ENCODE results near the gene DRG2.
A peak's percentile ranks its signal among the peaks of the same experiment; 100 is the strongest.

Gene DRG2

DNA sequence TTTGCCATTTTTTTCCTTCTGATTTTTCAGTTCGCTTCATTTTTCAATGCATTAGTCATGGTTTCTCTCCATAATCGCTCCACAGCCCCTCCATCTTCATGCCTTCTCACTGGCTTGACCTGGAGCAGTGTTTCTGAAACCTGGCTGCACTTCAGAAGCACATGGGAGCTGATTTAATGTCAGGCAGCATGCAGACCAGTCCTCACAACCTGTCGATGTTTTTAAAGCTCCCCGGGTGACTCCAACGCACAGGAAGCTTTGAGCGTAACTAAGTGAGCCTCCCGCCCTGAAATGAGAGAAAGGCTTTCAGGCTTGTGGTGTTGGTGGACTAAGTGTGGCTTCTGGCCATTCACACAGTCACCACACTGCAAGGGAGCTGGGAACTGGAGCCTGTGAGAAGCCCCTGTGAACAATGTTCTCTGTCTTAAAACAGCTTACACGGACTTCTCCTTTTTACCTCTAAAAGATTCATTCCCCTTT, 16.8 kb upstream of the DRG2 start:
- Histone ChIP-seq H3K27me3 (no peaks in the 10 kb centered on the region), H3K4me3 (ENCODE audit: low read depth, low read length) (peak overlapping the region; percentile 24), H3K9me3 (no peaks in the 10 kb centered on the region), H3K36me3 (no peaks in the 10 kb centered on the region), H3K4me1 (no peaks in the 10 kb centered on the region)
- DNase-seq = no peak
- TF ChIP-seq, protein P1, sequence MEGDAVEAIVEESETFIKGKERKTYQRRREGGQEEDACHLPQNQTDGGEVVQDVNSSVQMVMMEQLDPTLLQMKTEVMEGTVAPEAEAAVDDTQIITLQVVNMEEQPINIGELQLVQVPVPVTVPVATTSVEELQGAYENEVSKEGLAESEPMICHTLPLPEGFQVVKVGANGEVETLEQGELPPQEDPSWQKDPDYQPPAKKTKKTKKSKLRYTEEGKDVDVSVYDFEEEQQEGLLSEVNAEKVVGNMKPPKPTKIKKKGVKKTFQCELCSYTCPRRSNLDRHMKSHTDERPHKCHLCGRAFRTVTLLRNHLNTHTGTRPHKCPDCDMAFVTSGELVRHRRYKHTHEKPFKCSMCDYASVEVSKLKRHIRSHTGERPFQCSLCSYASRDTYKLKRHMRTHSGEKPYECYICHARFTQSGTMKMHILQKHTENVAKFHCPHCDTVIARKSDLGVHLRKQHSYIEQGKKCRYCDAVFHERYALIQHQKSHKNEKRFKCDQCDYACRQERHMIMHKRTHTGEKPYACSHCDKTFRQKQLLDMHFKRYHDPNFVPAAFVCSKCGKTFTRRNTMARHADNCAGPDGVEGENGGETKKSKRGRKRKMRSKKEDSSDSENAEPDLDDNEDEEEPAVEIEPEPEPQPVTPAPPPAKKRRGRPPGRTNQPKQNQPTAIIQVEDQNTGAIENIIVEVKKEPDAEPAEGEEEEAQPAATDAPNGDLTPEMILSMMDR (IDR thresholded peaks at IDR 0.05; ENCODE audit: low read depth, low read length) = no peak

DNA sequence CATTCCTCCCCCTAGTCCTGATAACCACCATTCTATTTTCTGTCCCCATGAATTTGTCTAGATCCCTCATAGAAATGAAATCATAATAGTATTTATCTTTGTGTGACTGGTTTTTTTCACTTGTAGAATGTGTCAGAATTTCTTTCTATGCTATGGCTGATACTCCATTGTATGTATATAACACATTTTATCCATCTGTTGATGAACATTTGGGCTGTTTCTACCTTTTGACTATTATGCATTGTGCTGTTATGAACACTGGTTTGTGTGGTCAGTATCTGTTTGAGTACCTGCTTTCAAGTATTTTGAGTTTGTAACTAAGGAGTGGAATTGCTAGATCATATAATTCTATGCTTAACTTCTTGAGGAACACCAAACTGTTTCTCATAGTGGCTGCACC, 16.0 kb upstream of the DRG2 start:
- TF ChIP-seq, protein P1 (IDR thresholded peaks at IDR 0.05; ENCODE audit: low read depth, low read length) = no peak
- Histone ChIP-seq H3K4me1 (no peaks in the 10 kb centered on the region), H3K9me3 (no peaks in the 10 kb centered on the region), H3K4me3 (ENCODE audit: low read depth, low read length) (no peak overlapping the region), H3K36me3 (no peaks in the 10 kb centered on the region), H3K27me3 (no peaks in the 10 kb centered on the region)
- no peak for DNase-seq

DNA sequence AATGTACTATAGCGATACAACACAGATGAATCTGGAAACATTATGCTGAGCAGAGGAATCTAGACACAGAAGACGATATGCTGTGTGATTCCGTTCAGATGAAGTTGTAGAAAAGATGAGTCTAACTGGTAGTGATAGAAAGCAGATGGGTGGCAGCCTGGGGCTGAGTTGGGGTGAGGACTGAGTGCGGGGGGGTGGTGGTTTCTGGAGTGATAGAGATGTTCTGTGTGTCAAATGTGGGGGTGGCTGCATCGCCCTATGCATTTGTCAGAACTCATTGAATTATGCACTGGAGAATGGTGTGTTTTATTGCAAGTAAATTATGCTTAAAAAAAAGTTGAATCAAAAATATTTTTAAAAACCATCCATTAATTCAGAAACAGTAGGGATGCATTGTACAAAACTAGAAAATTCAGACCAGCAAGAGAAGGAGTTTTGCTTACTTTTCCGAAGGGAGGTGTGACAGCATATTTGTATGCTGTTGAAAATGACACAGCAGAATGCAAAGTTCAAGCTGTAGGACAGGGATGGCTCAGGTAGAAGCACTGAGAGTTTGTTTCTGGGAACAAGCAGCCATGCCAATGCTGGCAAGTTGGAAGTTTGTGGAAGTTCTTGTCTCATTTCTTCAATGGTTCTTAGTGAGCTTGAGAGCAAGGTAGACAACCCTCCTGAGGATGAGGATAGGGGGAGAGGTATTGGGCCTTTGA, 13.0 kb upstream of the DRG2 start:
- no peaks in the 10 kb centered on the region for H3K27me3 ChIP-seq
- DNase-seq = no peak
- TF ChIP-seq, protein P1 (IDR thresholded peaks at IDR 0.05; ENCODE audit: low read depth, low read length) = no peak
- no peaks in the 10 kb centered on the region for H3K4me1 ChIP-seq
- H3K36me3 ChIP-seq = no peaks in the 10 kb centered on the region
- H3K9me3 ChIP-seq = no peaks in the 10 kb centered on the region
- H3K4me3 ChIP-seq (ENCODE audit: low read depth, low read length) = no peak overlapping the region

DNA sequence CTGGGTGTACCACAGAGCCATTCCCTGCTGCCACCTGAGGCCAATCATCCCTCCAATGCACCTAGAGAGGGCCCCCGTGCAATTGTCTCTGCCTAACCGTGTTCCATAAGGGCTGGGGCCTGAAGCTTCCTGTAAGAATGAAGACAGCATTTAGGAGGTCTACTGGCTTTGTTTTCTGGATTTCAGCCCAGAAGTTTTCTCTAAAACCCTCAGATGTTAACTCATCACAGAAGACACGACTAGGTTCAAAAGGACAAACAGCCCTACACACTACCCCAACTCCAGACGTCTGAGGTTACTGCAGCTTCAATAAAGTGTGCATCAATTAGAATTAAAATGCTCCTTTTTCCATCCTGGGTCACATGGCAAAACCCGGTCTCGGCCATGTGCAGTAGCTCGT, 10.8 kb upstream of the DRG2 start:
- H3K4me3 ChIP-seq (ENCODE audit: low read depth, low read length) = no peak overlapping the region
- H3K9me3 ChIP-seq = no peaks in the 10 kb centered on the region
- H3K36me3 ChIP-seq = no peaks in the 10 kb centered on the region
- TF ChIP-seq, protein P1 (IDR thresholded peaks at IDR 0.05; ENCODE audit: low read depth, low read length) = no peak
- no peaks in the 10 kb centered on the region for H3K4me1 ChIP-seq
- no peak for DNase-seq
- no peaks in the 10 kb centered on the region for H3K27me3 ChIP-seq

DNA sequence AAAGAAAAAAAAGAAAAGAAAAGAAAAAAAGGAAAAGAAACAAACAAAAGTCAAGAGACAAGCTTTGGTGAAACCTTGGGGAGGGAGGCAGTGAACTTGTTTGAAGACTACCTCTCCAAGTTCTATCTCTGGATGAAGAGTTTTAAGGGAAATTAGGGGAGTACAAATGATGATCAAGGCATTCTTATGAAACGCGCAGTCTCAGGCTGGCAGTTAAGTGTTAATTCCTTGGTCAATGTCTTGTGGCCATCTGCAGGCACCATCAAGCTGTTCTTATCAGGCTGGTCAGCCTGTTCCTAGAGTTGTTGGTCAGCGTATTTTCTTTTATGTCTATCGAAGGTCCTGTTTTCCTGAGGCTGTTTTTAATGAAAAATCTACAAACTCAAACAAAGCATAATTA, 8.2 kb upstream of the DRG2 start:
- TF ChIP-seq, protein P1 (IDR thresholded peaks at IDR 0.05; ENCODE audit: low read depth, low read length) = no peak
- Histone ChIP-seq H3K4me3 (ENCODE audit: low read depth, low read length) (no peak overlapping the region), H3K9me3 (no peaks in the 10 kb centered on the region), H3K4me1 (no peaks in the 10 kb centered on the region), H3K27me3 (no peaks in the 10 kb centered on the region), H3K36me3 (no peaks in the 10 kb centered on the region)
- DNase-seq = no peak

DNA sequence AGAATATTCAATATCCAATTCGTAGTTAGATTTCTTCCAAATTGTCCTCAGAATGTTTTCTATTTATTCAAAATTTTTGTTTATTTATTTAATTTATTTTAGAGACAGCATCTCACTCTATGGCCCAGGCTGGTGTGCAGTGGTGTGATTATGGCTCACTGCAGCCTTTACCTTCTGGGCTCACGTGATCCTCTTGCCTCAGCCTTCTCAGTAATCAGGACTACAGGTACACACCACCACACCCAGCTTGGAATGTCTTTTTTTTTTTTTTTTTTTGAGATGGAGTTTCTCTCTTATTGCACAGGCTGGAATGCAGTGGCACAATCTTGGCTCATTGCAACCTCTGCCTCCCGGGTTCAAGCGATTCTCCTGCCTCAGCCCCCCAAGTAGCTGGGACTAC, 3.5 kb upstream of the DRG2 start:
- no peaks in the 10 kb centered on the region for H3K9me3 ChIP-seq
- no peaks in the 10 kb centered on the region for H3K4me1 ChIP-seq
- no peaks in the 10 kb centered on the region for H3K27me3 ChIP-seq
- TF ChIP-seq, protein P1 (IDR thresholded peaks at IDR 0.05; ENCODE audit: low read depth, low read length) = no peak
- H3K4me3 ChIP-seq (ENCODE audit: low read depth, low read length) = no peak overlapping the region
- DNase-seq = no peak
- H3K36me3 ChIP-seq = no peaks in the 10 kb centered on the region

All from BE2C (cell line).